IPS DF 4.7 (cell line): ENCODE results near the gene STX5.
"Not testable (repeated sequence)": the region's sequence is repeated elsewhere in the genome, so short reads cannot be mapped to it uniquely, and the experiment has no call there.

Experiments used
- DNase-seq: peaks from one replicate; pipeline ENCODE4 v3.0.0-alpha.2; 2013; ENCODE audit warnings: low spot score; ENCODE audit errors: extremely low read depth

Gene STX5

DNA sequence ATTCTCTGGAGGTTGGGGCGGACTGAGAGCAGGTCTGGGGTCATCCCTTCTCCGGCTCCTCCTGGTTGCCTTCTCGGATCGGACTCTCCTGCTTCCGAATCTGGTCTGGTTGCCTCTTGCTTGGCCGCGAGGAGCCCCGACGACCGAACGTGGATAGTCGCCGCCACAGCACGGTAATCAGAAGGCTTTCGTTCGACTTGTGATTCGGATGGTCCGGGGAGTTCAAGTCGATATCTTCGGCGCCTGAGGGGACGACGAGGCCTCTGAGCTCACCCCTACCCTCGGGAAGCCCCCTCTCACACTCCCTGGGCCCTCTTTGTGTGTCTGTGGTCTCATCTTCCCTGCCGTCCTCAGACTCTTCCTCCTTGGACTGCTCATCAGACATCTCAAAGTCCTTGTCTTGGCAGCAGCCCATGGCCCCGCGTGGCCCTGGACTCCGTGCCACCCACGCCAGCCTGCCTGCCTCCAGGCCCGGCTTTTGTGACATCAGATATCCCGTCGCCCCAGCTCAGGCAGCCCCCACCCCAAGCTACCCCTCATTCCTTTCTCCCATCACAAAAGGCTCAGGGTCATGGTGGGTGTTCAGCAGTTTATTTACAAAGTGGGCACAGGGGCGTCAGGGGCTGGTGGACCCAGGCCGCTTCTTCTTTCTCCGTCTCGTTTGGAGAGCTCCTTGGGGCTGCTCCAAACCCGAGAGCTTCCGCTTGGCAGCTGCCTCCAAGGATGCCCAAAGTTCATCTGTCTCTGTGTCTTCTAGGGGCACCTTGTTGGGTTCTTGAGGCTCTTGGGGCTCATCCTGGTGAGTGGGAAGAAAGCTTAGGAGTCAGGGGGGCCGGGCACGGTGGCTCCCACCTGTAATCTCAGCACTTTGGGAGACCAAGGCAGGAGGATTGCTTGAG, 734 bp upstream of the STX5 start, which contains the start of gene TEX54:
TSS of gene TEX54 (minus strand) at position 506 of the 899 bp plus-strand sequence.
- DNase-seq, result no peak

DNA sequence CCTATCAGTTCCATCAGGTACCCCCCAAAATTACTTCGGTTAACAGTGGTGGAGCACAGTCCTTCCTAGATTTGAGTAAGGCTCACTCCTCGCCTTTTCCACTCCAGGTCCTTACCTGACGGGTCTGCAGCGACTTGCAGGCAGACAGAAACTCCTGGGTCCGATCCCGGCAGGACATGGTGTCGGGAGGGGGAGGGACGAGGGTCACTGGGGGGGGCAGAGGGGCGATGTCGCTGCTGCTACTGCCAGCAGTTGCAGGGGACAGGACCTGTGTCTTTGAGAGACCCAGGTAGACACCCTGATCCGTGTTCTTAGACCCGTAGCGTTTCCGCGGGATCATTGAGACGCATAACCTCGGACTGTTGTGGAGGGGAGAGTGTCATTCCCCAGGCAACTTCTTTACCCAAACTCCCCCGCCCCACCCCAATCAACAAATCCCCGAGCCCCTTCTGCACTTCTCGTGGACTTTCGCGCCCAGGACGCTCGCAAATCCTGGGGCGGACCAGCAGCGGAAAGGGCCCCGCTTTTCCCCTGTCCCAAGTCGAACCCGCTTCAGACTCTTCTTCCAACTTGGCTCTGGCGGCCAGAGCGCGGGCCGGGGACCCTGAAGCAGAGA, 839 bp downstream of the STX5 start:
- DNase-seq, result no peak

DNA sequence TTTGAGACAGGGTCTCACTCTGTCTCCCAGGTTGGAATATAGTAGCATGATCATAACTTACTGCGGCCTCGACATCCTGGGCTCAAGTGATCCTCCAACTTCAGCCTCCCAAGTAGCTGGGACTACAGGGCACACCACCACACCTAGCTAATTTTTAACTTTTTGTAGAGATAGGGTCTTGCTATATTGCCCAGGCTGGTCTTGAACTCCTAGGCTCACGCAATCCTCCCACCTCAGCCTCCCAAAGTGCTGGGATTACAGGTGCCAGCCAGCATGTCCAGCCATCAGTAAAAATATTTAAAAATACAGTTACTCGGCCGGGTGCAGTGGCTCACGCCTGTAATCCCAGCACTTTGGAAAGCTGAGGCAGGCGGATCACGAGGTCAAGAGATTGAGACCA, 3.7 kb downstream of the STX5 start:
- not testable (repeated sequence) for DNase-seq

DNA sequence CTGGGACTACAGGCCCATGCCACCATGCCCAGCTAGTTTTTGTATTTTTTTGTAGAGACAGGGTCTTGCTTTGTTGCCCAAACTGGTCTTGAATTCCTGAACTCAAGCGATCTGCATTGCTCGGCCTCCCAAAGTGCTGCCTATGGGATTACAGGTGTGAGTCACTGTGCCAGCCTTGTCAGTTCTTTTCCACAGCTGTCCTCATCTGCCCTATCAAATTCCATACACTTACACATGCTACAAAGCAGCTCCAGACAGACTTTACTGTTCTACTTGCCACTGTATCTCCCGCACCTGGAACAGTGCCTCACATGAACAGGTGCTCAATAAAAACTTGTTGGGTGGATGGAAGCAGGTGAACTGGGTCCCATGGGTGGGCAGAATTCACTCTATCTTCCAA, 8.2 kb downstream of the STX5 start:
- no peak for DNase-seq

DNA sequence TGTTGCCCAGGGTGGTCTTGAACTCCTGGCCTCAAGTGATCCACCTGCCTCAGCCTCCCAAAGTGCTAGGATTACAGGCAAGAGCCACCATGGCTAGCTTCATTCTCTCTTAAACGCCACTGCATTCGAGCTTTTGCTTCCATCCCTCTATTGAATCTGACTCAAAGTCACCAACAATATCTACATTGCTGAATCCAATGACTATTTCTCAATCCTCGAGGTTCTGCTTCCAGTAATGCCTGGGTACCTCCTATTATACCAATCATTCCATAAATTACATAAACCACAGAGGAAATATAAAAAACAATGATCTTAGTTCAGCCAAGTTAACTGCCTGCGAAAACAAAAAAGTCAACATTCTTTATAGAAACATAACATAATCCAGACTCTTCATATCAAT, 14.7 kb downstream of the STX5 start:
- DNase-seq, result no peak

DNA sequence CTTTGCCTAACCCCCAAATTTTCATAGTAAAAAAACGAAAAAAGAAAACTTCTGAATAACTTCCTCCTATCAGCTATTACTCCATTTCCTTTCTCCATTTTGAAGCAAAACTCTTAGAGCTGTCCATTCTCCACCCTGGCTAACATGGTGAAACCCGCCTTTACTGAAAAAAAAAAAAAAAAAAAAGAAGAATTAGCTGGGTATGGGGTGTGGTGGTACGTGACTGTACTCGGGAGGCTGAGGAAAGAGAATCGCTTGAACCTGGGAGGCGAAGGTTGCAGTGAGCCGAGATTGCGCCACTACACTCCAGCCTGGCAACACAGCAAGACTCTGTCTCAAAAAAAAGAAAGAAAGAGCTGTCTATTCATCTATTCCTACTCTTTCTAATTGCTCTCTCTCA, 15.3 kb downstream of the STX5 start:
- no peak for DNase-seq

DNA sequence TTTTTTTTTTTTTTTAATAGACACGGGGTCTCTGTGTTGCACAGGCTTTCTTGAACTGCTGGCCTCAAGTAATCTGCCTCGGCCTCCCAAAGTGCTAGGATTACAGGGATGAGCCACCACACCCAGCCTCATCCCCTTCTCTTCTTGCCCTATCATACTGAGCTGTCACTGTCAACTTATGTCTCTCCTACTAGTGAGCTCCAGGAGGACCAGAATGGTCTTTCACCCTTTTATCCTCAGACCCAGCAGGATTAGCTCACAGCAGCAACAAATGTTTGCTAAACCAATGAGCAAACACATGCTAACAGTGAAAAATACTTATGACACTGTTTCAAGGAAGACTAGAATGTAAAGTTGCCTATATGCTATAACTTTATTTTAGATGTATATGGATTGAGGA, 20.2 kb downstream of the STX5 start:
- no peak for DNase-seq

DNA sequence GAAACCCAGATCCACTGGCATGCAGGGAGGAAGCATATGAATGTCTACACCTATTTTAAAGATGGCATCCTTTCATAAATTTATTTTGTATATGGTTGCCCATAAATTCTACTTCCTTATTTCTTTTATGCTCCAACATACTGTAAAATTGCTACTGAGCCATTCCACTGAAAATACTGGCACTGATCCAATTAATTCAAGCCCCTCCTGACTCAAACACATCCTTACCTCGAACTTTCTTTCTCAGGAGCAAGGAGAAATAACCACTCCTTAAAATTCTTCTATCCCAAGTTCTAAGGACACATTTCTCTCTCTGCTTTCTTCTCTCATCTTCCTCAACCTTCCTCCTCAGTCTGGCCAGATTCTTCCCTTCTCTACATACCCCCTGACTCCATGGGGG, 21.1 kb downstream of the STX5 start:
- DNase-seq, result no peak

DNA sequence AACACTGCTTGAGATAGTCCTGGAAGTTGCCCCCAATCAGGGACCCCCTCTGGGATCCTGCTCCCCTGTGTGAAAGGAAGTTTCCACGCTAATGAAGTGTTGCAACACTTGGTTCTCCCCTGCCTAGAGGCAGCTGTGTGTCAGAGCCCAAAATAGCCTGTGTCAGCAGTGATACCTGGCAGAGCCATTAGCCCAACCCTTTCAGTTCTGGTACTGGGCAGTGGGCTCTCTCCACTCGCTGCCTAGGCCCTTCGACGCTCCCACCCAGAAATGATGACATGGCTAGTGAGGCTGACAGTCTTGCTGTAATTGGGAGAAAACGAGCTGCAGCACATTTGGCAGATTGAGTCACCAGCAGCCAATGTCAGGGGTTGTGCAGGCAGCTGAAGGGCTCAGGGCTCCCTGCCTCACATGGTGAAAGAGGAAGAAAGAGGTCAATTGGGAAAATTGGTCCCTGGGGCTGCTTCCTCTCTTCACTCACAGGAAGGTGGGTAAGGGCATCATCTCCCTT, 25.2 kb downstream of the STX5 start:
- DNase-seq, result no peak

DNA sequence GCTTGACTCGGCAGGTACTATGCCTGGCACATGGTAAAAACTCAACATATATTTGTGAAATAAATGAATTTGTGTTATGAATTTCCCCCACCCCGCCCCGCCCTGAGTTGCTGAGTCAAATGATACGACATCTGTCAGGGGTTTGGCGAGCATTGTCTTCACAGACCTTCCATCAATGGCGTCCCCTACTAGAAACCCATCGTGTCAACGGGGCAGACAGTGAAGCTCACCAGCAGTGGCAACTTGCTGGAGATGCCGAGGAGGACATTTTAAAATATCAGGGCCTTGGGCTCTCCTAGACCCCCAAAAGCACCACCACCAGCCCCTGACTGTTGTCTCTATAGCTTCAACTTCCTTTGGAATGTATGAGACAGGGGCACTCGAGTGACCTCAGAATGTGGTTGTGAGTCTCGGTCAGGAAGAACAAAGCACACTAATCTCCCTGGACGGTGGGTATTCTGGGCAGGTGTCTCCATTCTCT, 25.9 kb downstream of the STX5 start:
- DNase-seq, result no peak

DNA sequence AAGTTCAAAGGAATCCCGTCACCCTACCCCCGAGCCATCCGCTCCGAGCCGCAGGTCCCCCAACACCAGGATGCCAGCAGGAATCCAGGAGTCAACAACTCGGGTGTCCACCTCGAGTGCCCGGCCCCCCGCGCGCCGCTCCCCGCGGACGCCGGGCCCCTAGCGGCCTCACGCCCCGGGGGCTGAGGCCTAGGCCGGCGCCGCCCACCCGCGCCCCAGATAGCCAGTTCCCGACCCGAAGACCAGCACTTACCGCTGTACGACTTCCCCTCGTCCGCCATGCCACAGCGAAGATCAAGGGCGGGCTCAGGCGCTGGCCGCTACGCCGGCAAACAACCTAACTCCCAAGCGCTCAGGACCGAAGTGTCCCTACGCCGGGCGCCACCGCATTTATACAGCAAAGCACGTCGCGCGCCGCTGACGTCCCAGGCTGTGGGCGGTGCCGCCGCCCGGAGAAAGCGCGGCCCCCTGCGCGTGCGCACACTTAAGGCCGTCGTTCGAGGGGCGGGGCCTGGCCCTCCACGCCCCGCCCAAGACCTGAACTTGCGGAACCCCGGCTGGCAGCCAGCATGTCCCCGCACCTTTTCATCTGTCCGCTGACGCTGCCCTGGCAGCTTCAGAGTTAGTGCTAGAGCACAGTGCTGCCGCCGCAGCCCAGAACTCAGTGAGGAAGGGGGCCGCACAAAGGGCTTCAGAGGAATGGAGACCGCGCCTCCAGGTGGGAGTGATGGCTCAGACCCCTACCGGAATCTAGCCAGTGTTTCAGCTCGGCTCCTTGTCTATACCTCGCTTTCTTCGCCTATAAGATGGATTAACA, 26.6 kb downstream of the STX5 start, which contains the start of gene NXF1:
TSS of gene NXF1 (minus strand) at position 365 of the 817 bp plus-strand sequence. CDS start at position 281, 84 bp downstream.
- no peak for DNase-seq

DNA sequence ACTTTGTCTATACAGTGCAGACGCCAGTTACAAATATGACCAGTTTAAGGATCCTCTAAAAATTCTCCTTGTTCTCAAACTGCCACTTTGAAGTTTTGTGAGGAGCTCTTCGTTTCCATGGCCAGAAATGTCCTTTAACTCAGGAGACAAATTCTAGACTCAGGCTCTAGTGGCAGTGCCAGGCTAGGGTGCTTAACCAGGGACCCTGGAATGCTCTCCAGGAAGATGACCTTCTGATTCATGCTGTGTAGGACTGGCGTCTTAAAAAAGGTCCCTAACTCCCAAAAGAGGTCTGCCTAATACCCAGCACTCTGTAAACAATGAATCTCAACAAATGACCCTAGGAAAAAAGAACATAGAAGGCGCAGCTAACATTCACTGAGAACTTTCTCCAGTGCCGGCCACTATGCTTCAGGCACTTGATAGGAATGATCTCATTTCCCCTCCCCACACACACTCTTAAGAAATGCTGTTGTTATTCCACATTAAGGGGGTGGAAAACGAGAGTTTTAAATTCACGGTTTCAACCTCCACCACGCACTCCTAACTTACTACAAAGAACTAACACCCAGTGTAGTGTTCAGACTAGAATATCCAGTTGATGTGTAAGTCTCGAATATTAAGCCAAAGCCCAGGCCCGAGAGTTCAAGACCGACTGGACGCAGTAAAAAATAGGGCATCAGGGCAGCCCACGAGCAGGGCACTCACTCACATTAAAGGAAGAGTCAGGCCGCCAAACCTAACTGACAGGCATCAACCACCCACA, 27.4 kb downstream of the STX5 start:
- no peak for DNase-seq

DNA sequence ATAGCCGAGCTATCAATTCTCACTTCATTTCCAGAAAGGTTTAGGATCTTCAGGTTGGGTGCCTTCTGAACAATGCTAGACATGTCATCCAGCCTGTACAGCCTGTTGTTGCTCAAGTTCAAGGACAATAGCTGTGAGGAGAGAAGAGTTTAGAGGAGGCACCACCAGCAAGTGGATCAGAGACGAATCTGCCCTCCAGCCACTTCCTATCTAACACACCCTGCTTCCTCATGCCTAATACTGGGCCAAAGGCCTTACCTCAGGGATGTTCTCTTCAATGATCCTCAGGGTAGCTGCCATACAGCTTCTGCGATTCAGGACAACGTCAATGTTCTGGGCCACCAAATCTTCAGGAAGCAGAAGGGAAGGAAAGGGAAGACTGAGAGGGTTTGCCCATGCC, 30.8 kb downstream of the STX5 start:
- DNase-seq, result no peak

DNA sequence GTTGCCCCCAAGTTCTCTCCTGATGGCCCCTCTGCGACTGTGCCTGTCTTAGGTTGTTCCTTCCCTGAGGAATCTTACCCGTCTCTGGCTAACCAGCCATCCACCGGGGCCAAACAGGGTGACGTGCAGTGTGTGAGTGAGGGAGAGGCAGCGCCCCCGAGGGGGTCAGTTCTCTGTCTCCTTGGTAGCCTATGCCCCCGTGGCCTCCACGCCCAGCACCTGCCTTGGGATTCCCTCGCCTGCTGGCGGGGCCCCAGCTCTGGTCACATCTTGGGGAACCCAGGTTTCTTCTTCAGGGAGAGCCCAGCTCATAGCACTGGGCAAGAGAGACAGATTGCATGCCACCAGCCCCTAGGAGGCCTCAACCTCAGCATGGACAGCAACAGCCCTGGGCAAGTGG, 32.4 kb downstream of the STX5 start:
- DNase-seq, result no peak

DNA sequence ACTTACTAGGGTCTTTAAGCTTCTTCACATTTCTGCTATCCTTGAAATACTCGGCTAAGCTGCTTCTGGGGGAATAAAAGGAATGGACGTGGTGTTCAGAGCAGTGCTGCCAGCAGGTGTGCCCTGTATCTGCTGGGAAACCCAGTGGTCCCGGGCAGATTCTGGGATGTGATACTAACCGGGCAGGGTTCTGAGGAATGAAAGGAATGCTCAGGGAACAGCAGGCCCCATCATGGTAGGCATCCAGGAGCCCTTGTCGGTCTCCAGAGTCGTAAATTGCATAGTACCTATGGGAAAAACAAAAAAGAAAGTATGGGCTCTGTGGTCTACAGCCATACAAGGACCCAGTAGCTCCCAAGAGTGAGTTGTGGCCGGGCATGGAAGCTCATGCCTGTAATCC, 35.6 kb downstream of the STX5 start:
- DNase-seq, result no peak

DNA sequence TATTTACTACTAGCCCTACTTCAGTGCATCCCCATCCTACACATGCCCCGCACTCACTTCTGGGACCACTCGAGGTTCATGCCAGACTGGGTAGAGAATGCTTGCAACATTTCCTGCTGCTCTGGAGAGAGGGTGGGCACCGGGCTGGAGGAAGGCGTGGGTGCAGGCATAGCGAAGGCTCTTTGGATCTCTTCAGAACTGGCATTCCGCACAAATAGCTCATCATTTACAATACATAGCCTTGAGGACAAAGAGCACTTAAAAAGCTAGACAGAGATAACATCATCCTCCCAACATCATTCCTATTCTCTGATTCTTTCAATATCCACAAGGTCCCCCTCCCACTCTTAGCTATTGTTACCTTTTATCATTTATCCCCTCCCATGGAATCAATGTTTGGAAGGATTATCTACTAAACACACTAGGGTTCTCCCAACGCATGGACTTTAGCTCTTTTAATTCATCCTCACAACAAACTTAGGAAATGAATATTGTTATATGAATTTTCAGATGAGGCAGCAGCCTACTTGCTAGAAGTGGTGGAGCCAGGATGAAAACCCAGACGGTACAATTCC, 37.6 kb downstream of the STX5 start:
- DNase-seq, result no peak

DNA sequence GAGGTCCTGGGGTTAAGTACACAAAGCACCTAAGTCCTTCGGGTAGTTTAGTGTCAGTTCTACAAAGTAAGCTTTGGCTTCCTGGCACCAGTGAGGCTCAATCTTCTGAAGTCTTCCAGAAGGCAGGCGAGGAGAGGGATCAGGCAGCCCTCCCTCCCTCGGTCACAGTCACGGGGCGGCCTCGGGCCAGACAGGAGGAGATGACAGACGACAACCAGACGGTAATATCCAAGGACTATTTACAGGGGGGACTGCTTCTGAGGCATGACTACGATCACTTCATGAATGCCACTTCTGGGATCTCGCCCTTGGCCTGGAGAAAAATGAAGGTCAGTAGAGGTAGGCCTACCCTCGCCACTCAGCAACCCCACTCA, 39.7 kb downstream of the STX5 start:
- no peak for DNase-seq

DNA sequence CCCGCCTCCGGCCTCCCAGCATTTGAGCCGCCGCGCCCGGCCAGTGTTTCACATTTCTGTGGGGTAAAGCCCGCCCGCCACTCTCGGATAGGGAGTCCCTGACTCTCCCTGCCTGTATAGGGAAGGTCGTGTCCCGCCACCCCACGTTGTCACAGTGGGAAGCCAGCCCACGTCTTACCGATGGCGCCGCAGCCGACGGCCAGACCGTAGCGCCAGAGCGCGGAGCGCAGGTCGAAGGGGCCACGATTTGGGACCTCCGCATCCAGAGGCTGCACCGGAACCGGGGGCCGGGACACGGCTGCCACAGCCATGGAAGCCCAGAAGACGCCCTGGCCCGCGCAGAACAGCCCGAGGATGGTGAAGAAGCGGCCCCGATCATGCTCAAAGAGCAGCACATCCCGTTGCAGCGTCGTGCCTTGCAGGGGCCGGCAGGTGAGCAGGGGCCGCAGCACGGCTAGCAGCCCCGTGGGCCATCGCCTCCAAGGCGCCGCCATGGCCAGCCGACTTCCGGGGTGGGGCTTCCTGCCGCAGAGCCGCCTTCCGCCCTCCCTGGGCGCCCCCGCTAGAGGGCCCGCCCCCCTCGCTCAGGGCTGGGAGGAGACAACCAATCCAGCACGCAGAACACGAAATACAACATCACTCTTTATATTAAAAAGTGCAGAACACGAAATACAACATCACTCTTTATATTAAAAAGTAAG, 40.2 kb downstream of the STX5 start, which contains the start of gene TMEM223:
TSS of gene TMEM223 (minus strand) at position 506 of the 701 bp plus-strand sequence. CDS start at position 494, 12 bp downstream.
- DNase-seq, result no peak

DNA sequence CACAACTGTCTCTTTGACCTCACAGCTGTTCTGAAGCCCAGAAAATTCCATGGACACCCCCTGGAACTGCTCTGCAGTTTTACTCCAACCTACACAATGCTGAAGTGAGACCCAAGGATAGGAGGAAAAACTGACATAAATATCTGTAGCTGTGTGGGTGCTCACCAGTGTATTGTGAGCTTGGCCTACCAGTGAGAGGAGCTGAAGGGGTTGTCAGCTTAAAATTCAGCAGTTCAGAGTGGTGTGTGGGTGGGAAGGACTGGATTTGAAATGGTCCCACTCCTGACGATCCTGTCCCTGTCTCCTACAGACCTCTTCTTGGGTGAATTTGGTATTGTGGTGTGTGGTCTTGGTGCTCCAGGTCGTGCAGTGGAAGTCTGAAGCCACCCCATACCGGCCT, 42.3 kb downstream of the STX5 start:
- DNase-seq, result no peak

DNA sequence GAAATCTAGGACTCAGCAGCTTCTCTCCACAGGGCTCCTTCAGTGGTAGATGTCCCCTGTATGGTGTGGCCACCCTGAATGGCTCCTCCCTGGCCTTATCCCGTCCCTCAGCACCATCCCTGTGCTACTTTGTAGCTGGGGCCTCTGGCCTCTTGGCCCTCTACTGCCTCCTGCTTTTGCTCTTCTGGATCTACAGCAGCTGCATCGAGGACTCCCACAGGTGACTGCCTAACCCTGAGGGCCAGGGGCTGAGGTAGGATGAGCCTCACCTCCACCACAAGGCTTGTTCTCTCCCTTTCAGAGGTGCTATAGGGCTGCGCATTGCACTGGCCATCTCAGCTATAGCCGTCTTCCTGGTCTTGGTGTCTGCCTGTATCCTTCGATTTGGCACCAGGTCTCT, 42.9 kb downstream of the STX5 start:
- no peak for DNase-seq
